Osteoblast (primary cell): Measurements from ENCODE around the gene MAT2A. TPM values are rescaled to one million over a fixed set of nuclear protein-coding genes. Genes with fewer than 3 reads are reported as not detected.

Experiments
- DNase-seq: peaks from one replicate; pipeline ENCODE4 v3.0.0; 2011; ENCODE audit warnings: low spot score, mixed read lengths; ENCODE audit not compliant: insufficient read length; ENCODE audit errors: missing footprints
- H2AFZ ChIP-seq: 2 replicates; pipeline ENCODE4 v1.6.0; 2011; ENCODE audit warnings: mild to moderate bottlenecking, low read length
- H3K27ac ChIP-seq: 2 replicates; pipeline ENCODE4 v1.5.1; 2011; ENCODE audit warnings: mild to moderate bottlenecking, low read depth, low read length, moderate library complexity
- H3K27me3 ChIP-seq: 2 replicates; pipeline ENCODE4 v1.6.0; 2012; ENCODE audit warnings: mild to moderate bottlenecking, control low read depth, inconsistent platforms, low read length, moderate library complexity; ENCODE audit not compliant: insufficient read depth
- H3K36me3 ChIP-seq: 2 replicates; pipeline ENCODE4 v1.5.1; 2011; ENCODE audit warnings: mild to moderate bottlenecking, low read length, control low read depth, moderate library complexity; ENCODE audit not compliant: insufficient read depth
- H3K4me1 ChIP-seq: 2 replicates; pipeline ENCODE4 v1.5.1; 2011; ENCODE audit warnings: mild to moderate bottlenecking, low read length, control low read depth, moderate library complexity; ENCODE audit not compliant: insufficient read depth
- H3K4me2 ChIP-seq: 2 replicates; pipeline ENCODE4 v1.6.0; 2011; ENCODE audit warnings: mild to moderate bottlenecking, low read length; ENCODE audit not compliant: insufficient read depth
- H3K4me3 ChIP-seq: fragments of 200-600 bp; sonication (generic); 3 replicates; pipeline ENCODE4 v1.5.1; 2012; ENCODE audit warnings: mild to moderate bottlenecking, low read length, inconsistent platforms; ENCODE audit not compliant: insufficient read depth
- H3K79me2 ChIP-seq: 2 replicates; pipeline ENCODE4 v1.6.0; 2012; ENCODE audit warnings: mild to moderate bottlenecking, low read length, control low read depth, inconsistent platforms; ENCODE audit not compliant: insufficient read depth
- H3K9me3 ChIP-seq: 2 replicates; pipeline ENCODE4 v1.5.1; 2011; ENCODE audit warnings: low read depth, low read length, control low read depth
- H4K20me1 ChIP-seq: 2 replicates; pipeline ENCODE4 v1.6.0; 2012; ENCODE audit warnings: mild to moderate bottlenecking, low read length, control low read depth; ENCODE audit not compliant: insufficient read depth
- total RNA-seq: library from RNA; depleted of rRNA; stranded (reverse); fragments of >200 nt; gene quantifications from 2 replicates; pipeline ENCODE4 v1.2.3, GENCODE V29; 2012
- TF ChIP-seq, protein P1 (sequence below): IDR thresholded peaks from 2 replicates; pipeline ENCODE4 v1.5.1; 2011; ENCODE audit warnings: mild to moderate bottlenecking, low read depth, low read length, moderate library complexity; ENCODE audit errors: extremely low read depth

The MAT2A gene
- total RNA-seq, 1 donor = 124 TPM

DNA sequence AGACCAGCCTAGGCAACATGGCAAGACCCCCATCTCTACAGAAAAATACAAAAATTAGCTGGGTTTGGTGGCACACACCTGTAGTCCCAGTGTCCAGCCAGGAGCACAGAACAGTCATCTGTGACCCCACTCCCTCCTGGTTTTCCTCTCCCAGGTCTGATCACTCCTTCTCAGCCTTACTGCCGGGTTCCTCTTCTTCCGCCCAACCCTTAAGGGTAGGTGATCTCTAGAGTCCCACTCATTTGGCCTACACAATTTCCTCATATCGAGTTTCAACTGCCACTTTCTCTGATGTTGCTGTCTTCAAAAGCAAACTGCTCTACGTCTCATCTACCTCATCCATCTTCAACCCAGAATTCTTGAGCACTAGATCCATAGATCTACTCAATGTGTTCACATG lies 13.4 kb upstream of the MAT2A start:
- Histone ChIP-seq H3K27ac (no peak overlapping the region), H2AFZ (no peak overlapping the region), H3K36me3 (no peaks in the 10 kb centered on the region), H4K20me1 (no peaks in the 10 kb centered on the region), H3K79me2 (no peaks in the 10 kb centered on the region), H3K27me3 (peaks cover 5% of the 10 kb centered on the region), H3K9me3 (no peaks in the 10 kb centered on the region), H3K4me2 (no peak overlapping the region), H3K4me3 (no peak overlapping the region), H3K4me1 (no peaks in the 10 kb centered on the region)
- no peak for DNase-seq
- TF ChIP-seq, protein P1, sequence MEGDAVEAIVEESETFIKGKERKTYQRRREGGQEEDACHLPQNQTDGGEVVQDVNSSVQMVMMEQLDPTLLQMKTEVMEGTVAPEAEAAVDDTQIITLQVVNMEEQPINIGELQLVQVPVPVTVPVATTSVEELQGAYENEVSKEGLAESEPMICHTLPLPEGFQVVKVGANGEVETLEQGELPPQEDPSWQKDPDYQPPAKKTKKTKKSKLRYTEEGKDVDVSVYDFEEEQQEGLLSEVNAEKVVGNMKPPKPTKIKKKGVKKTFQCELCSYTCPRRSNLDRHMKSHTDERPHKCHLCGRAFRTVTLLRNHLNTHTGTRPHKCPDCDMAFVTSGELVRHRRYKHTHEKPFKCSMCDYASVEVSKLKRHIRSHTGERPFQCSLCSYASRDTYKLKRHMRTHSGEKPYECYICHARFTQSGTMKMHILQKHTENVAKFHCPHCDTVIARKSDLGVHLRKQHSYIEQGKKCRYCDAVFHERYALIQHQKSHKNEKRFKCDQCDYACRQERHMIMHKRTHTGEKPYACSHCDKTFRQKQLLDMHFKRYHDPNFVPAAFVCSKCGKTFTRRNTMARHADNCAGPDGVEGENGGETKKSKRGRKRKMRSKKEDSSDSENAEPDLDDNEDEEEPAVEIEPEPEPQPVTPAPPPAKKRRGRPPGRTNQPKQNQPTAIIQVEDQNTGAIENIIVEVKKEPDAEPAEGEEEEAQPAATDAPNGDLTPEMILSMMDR = no peak

GRCh38 chr2:85527787-85528186 lies 11.2 kb upstream of the MAT2A start:
- Histone ChIP-seq H3K27me3 (peaks cover 5% of the 10 kb centered on the region), H3K4me3 (no peak overlapping the region), H3K79me2 (no peaks in the 10 kb centered on the region), H4K20me1 (no peaks in the 10 kb centered on the region), H3K27ac (no peak overlapping the region), H3K9me3 (no peaks in the 10 kb centered on the region), H3K4me2 (no peak overlapping the region), H3K4me1 (no peaks in the 10 kb centered on the region), H3K36me3 (no peaks in the 10 kb centered on the region), H2AFZ (no peak overlapping the region)
- no peak for DNase-seq
- TF ChIP-seq, protein P1 = no peak

DNA sequence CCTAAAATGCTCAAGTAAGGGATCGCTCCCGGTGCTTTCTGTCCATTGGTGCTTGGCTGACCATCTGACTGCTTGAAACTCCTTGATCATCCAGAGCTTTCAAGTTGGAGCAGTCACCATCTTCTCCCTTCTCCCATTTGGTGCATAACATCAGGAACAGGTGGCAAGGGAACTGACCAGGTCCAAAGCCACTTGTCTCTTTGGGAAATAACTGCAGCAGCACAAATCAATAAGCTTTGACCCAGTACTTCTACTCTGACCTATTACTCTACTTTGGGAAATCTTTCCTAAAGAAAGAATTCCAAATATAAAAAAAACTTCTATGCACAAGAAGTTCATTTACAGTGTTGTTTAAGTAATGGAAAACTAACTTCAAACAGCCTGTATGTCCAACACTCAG lies 10.6 kb upstream of the MAT2A start:
- H2AFZ ChIP-seq = no peak overlapping the region
- no peaks in the 10 kb centered on the region for H3K79me2 ChIP-seq
- H3K36me3 ChIP-seq = no peaks in the 10 kb centered on the region
- DNase-seq = no peak
- H3K4me3 ChIP-seq = no peak overlapping the region
- peaks cover 5% of the 10 kb centered on the region for H3K27me3 ChIP-seq
- no peak overlapping the region for H3K4me2 ChIP-seq
- no peak overlapping the region for H3K27ac ChIP-seq
- TF ChIP-seq, protein P1 = no peak
- H3K9me3 ChIP-seq = no peaks in the 10 kb centered on the region
- no peaks in the 10 kb centered on the region for H3K4me1 ChIP-seq
- H4K20me1 ChIP-seq = no peaks in the 10 kb centered on the region

DNA sequence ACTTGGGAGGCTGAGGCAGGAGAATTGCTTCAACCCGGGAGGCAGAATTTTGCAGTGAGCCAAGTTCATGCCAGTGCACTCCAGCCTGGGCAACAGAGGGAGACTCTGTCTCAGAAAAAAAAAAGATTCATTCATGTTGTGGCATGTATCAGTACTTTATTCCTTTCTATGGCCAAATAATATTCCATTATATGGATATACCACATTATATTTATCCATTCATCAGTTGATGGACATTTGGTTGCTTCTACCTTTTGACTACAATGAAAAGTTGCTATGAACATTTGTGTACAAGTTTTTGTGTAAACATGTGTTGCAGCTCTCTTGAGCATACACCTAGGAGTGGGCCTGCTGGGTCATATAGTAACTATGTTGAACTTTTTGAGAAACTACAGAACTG lies 9.2 kb upstream of the MAT2A start:
- no peak overlapping the region for H3K4me2 ChIP-seq
- H3K4me3 ChIP-seq = no peak overlapping the region
- no peaks in the 10 kb centered on the region for H3K79me2 ChIP-seq
- no peaks in the 10 kb centered on the region for H3K9me3 ChIP-seq
- no peaks in the 10 kb centered on the region for H3K4me1 ChIP-seq
- DNase-seq = no peak
- H3K27me3 ChIP-seq = peaks cover 5% of the 10 kb centered on the region
- no peak overlapping the region for H2AFZ ChIP-seq
- no peak overlapping the region for H3K27ac ChIP-seq
- no peaks in the 10 kb centered on the region for H4K20me1 ChIP-seq
- H3K36me3 ChIP-seq = no peaks in the 10 kb centered on the region
- TF ChIP-seq, protein P1 = no peak
